ENCODE measurements around the gene CYTH2.
A peak's percentile ranks its signal among the peaks of the same experiment; 100 is the strongest.

Gene CYTH2, protein sequence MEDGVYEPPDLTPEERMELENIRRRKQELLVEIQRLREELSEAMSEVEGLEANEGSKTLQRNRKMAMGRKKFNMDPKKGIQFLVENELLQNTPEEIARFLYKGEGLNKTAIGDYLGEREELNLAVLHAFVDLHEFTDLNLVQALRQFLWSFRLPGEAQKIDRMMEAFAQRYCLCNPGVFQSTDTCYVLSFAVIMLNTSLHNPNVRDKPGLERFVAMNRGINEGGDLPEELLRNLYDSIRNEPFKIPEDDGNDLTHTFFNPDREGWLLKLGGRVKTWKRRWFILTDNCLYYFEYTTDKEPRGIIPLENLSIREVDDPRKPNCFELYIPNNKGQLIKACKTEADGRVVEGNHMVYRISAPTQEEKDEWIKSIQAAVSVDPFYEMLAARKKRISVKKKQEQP

DNA sequence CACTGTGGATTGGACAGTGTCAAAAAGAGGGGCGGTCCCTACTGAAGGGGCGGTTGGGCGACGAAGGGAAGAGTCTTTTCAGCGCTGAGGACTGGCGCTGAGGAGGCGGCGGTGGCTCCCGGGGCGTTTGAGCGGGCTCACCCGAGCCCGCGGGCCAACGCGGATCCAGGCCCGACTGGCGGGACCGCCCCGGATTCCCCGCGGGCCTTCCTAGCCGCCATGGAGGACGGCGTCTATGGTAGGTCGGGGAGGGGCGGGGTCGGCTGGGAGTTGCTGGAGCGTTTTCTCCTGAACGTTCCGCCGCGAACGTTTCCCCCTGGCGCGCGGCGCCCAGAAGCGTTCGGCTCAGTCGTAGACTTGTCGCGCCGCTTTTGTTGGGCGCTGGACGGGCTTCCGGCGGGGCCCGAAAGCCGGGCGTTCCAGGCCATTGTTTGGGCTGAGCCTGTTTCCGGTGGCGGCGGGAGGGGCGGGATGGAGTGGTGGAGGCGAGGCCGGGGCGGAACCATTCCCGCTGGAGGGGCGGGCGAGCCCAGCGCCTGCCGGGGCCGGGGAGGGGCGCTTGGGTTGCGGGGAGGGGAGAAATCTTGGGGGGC is at the start of gene CYTH2:
Gene CYTH2, plus strand, starts transcription at position 81 of the 593 bp plus-strand sequence. Its CDS starts 139 bp downstream, at position 220.
- H3K27me3 ChIP-seq (ENCODE audit: insufficient read depth, low read length): no peaks in the 10 kb centered on the region
- peak within 1 kb of the TSS; percentile 90 for H3K4me3 ChIP-seq (ENCODE audit: low read length)
- no peak within 1 kb of the TSS for H2AFZ ChIP-seq (ENCODE audit: low read depth, low read length)
- peaks cover 41% of the 10 kb centered on the region for H3K36me3 ChIP-seq (ENCODE audit: insufficient read depth, low read length)
- peaks cover 15% of the 10 kb centered on the region for H3K4me1 ChIP-seq (ENCODE audit: insufficient read depth, low read length)
- H3K9me3 ChIP-seq (ENCODE audit: low read length): no peaks in the 10 kb centered on the region

GRCh38 chr19:48421548-48421947 is 47.6 kb upstream of the CYTH2 start:
- no peaks in the 10 kb centered on the region for H3K9me3 ChIP-seq (ENCODE audit: low read length)
- H3K4me3 ChIP-seq (ENCODE audit: low read length): no peak overlapping the region
- no peaks in the 10 kb centered on the region for H3K27me3 ChIP-seq (ENCODE audit: insufficient read depth, low read length)
- H3K4me1 ChIP-seq (ENCODE audit: insufficient read depth, low read length): peaks cover 13% of the 10 kb centered on the region
- H3K36me3 ChIP-seq (ENCODE audit: insufficient read depth, low read length): no peaks in the 10 kb centered on the region
- no peak overlapping the region for H2AFZ ChIP-seq (ENCODE audit: low read depth, low read length)

- Histone ChIP-seq H3K4me3 (ENCODE audit: low read length) (no peak overlapping the region), H3K4me1 (ENCODE audit: insufficient read depth, low read length) (peaks cover 5% of the 10 kb centered on the region), H3K9me3 (ENCODE audit: low read length) (no peaks in the 10 kb centered on the region), H3K27me3 (ENCODE audit: insufficient read depth, low read length) (no peaks in the 10 kb centered on the region), H3K36me3 (ENCODE audit: insufficient read depth, low read length) (no peaks in the 10 kb centered on the region), H2AFZ (ENCODE audit: low read depth, low read length) (no peak overlapping the region)
These were observed 44.4 kb upstream of the CYTH2 start for GRCh38 chr19:48424694-48425219.

DNA sequence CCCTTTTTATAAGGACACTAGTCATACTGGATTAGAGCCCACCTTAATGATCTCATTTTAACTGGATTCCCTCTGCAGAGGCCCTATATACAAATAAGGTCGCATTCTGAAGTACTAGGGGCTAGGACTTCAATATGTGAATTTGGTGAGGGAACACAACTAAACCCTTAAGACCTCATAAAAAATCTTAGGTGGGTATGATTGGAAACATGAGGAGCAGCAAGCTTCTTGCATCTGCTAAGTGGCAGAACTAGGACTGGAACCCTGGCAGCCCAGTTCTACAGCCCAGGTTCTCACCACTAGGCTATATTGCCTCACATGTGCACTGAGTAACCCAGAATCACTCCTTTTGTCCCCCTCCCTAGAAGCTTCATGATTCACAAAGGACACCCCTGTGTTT is 40.5 kb upstream of the CYTH2 start:
- Histone ChIP-seq H3K9me3 (ENCODE audit: low read length) (peaks cover 3% of the 10 kb centered on the region), H3K4me1 (ENCODE audit: insufficient read depth, low read length) (peaks cover 5% of the 10 kb centered on the region), H3K27me3 (ENCODE audit: insufficient read depth, low read length) (no peaks in the 10 kb centered on the region), H3K36me3 (ENCODE audit: insufficient read depth, low read length) (no peaks in the 10 kb centered on the region), H3K4me3 (ENCODE audit: low read length) (no peak overlapping the region), H2AFZ (ENCODE audit: low read depth, low read length) (no peak overlapping the region)

GRCh38 chr19:48433337-48433736 is 35.8 kb upstream of the CYTH2 start:
- Histone ChIP-seq H3K4me1 (ENCODE audit: insufficient read depth, low read length) (no peaks in the 10 kb centered on the region), H3K9me3 (ENCODE audit: low read length) (peaks cover 3% of the 10 kb centered on the region), H3K36me3 (ENCODE audit: insufficient read depth, low read length) (no peaks in the 10 kb centered on the region), H2AFZ (ENCODE audit: low read depth, low read length) (no peak overlapping the region), H3K4me3 (ENCODE audit: low read length) (no peak overlapping the region), H3K27me3 (ENCODE audit: insufficient read depth, low read length) (no peaks in the 10 kb centered on the region)

DNA sequence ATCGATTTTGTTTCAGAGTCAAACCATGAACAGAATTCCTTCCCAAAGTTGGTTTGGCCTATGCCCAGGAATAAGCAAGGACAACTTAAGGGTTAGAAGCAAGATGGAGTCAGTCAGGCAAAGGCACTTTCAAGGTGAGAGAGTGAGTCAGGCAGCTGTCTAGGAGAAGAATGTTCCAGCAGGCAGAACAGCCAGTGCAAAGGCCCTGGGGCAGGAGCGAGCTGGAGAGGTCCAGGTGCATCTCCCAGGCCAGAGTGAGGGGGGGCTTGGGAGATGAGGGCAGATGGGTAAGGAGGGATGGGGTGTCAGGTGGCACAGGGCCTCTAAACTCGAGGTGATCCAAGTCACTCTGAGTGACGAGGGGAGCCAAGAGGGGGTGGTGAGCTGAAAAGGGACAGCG is 32.6 kb upstream of the CYTH2 start:
- Histone ChIP-seq H2AFZ (ENCODE audit: low read depth, low read length) (no peak overlapping the region), H3K4me3 (ENCODE audit: low read length) (no peak overlapping the region), H3K36me3 (ENCODE audit: insufficient read depth, low read length) (no peaks in the 10 kb centered on the region), H3K4me1 (ENCODE audit: insufficient read depth, low read length) (no peaks in the 10 kb centered on the region), H3K9me3 (ENCODE audit: low read length) (no peaks in the 10 kb centered on the region), H3K27me3 (ENCODE audit: insufficient read depth, low read length) (no peaks in the 10 kb centered on the region)

- H3K36me3 ChIP-seq (ENCODE audit: insufficient read depth, low read length): no peaks in the 10 kb centered on the region
- peaks cover 14% of the 10 kb centered on the region for H3K4me1 ChIP-seq (ENCODE audit: insufficient read depth, low read length)
- no peaks in the 10 kb centered on the region for H3K27me3 ChIP-seq (ENCODE audit: insufficient read depth, low read length)
- H3K4me3 ChIP-seq (ENCODE audit: low read length): no peak overlapping the region
- H3K9me3 ChIP-seq (ENCODE audit: low read length): no peaks in the 10 kb centered on the region
- no peak overlapping the region for H2AFZ ChIP-seq (ENCODE audit: low read depth, low read length)
These were observed 27.7 kb upstream of the CYTH2 start for GRCh38 chr19:48441360-48442050.

- no peak overlapping the region for H2AFZ ChIP-seq (ENCODE audit: low read depth, low read length)
- no peaks in the 10 kb centered on the region for H3K9me3 ChIP-seq (ENCODE audit: low read length)
- no peaks in the 10 kb centered on the region for H3K27me3 ChIP-seq (ENCODE audit: insufficient read depth, low read length)
- peaks cover under 1% of the 10 kb centered on the region for H3K36me3 ChIP-seq (ENCODE audit: insufficient read depth, low read length)
- peaks cover 16% of the 10 kb centered on the region for H3K4me1 ChIP-seq (ENCODE audit: insufficient read depth, low read length)
- H3K4me3 ChIP-seq (ENCODE audit: low read length): no peak overlapping the region
These were observed 26.8 kb upstream of the CYTH2 start for GRCh38 chr19:48442116-48443035.

DNA sequence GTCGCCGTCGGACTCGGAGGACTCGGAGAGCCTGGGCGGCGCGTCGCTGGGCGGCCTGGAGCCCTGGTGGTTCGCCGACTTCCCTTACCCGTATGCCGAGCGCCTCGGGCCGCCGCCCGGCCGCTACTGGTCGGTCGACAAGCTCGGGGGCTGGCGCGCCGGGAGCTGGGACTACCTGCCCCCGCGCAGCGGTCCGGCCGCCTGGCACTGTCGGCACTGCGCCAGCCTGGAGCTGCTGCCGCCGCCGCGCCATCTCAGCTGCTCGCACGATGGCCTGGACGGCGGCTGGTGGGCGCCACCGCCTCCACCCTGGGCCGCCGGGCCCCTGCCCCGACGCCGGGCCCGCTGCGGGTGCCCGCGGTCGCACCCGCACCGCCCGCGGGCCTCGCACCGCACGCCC is 25.9 kb upstream of the CYTH2 start:
- Histone ChIP-seq H3K4me1 (ENCODE audit: insufficient read depth, low read length) (peaks cover 16% of the 10 kb centered on the region), H3K36me3 (ENCODE audit: insufficient read depth, low read length) (peaks cover 10% of the 10 kb centered on the region), H2AFZ (ENCODE audit: low read depth, low read length) (no peak overlapping the region), H3K4me3 (ENCODE audit: low read length) (no peak overlapping the region), H3K9me3 (ENCODE audit: low read length) (no peaks in the 10 kb centered on the region), H3K27me3 (ENCODE audit: insufficient read depth, low read length) (no peaks in the 10 kb centered on the region)

DNA sequence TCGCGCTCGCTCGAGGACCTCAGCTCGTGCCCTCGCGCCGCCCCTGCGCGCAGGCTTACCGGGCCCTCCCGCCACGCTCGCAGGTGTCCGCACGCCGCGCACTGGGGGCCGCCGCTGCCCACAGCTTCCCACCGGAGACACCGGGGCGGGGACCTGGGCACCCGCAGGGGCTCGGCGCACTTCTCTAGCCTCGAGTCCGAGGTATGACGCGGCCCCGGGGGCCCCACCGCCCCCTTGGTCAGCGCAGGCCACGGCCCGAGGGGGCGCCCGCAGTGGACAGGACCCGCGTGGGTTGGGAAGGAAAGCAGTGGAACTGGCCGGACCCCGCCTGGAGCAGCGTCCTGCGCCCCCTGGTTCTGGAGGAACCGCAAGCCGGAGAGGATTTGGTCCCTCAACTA is 25.4 kb upstream of the CYTH2 start:
- Histone ChIP-seq H3K27me3 (ENCODE audit: insufficient read depth, low read length) (no peaks in the 10 kb centered on the region), H3K36me3 (ENCODE audit: insufficient read depth, low read length) (peaks cover 14% of the 10 kb centered on the region), H3K4me3 (ENCODE audit: low read length) (no peak overlapping the region), H2AFZ (ENCODE audit: low read depth, low read length) (no peak overlapping the region), H3K4me1 (ENCODE audit: insufficient read depth, low read length) (peaks cover 16% of the 10 kb centered on the region), H3K9me3 (ENCODE audit: low read length) (no peaks in the 10 kb centered on the region)

GRCh38 chr19:48444129-48444935 is 24.8 kb upstream of the CYTH2 start:
- Histone ChIP-seq H3K9me3 (ENCODE audit: low read length) (no peaks in the 10 kb centered on the region), H3K4me3 (ENCODE audit: low read length) (peak overlapping the region; percentile 85), H3K27me3 (ENCODE audit: insufficient read depth, low read length) (no peaks in the 10 kb centered on the region), H3K4me1 (ENCODE audit: insufficient read depth, low read length) (peaks cover 16% of the 10 kb centered on the region), H2AFZ (ENCODE audit: low read depth, low read length) (peak overlapping the region; percentile 44), H3K36me3 (ENCODE audit: insufficient read depth, low read length) (peaks cover 16% of the 10 kb centered on the region)

GRCh38 chr19:48444936-48445200 is 24.3 kb upstream of the CYTH2 start:
- Histone ChIP-seq H2AFZ (ENCODE audit: low read depth, low read length) (peak overlapping the region; percentile 44), H3K9me3 (ENCODE audit: low read length) (no peaks in the 10 kb centered on the region), H3K4me1 (ENCODE audit: insufficient read depth, low read length) (peaks cover 16% of the 10 kb centered on the region), H3K36me3 (ENCODE audit: insufficient read depth, low read length) (peaks cover 21% of the 10 kb centered on the region), H3K4me3 (ENCODE audit: low read length) (peak overlapping the region; percentile 85), H3K27me3 (ENCODE audit: insufficient read depth, low read length) (no peaks in the 10 kb centered on the region)

Data from neuron (in vitro differentiated cells).